22Rv1 (cell line): ENCODE data around the gene SIX4.

Experiments used
- CTCF ChIP-seq: fragments of 450-650 bp; IDR thresholded peaks from 2 replicates; pipeline ENCODE4 v1.5.1; 2017; ENCODE audit warnings: mild to moderate bottlenecking
- ZFX ChIP-seq: fragments of 450-650 bp; IDR thresholded peaks from 2 replicates; pipeline ENCODE4 v1.6.1; 2017; ENCODE audit warnings: antibody characterized with exemption, borderline replicate concordance

DNA sequence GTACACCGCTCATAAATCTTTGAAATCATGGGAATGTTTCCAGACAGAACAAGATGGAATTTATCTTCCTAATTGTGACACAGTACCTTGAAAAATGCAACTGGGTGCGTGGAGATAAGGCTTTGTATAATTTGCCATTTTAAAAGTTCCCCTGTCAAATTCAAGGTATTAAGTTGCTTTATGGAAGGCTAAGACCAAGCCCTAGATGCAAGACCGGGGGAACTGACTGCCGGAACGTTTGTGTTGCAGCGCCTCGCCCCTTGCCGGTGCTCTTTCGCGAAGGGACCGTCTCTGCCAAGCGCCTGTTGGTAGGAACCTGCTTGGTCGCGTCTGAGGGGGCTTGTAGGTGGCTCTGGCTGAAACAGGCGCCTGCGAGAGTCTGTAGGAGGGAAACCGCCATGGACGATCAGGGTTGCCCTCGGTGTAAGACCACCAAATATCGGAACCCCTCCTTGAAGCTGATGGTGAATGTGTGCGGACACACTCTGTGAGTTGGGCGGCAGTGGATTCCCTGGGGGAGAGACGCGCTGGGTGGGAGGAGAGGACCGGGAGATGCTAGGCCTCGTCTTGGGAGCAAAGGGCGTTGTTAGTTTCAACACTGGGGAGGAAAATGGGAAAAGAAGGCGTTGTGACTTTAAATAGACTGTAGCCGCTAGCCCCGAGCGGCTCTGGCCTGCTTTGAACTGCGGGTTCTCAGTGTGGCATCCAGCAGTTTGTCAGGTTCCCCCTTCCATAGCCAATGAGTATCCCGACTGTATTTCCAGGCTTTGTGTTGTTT lies 10.5 kb upstream of the SIX4 start, which contains the start of gene MNAT1:
- TF ChIP-seq CTCF: no peak
- no peak for TF ChIP-seq ZFX
